ENCODE measurements around the gene OPN1MW3.
"Not testable (repeated sequence)": the region's sequence is repeated elsewhere in the genome, so short reads cannot be mapped to it uniquely, and the experiment has no call there.

GRCh38 chrX:154257282-154257681 is at the start of gene OPN1MW3:
- TF ChIP-seq, protein P1, sequence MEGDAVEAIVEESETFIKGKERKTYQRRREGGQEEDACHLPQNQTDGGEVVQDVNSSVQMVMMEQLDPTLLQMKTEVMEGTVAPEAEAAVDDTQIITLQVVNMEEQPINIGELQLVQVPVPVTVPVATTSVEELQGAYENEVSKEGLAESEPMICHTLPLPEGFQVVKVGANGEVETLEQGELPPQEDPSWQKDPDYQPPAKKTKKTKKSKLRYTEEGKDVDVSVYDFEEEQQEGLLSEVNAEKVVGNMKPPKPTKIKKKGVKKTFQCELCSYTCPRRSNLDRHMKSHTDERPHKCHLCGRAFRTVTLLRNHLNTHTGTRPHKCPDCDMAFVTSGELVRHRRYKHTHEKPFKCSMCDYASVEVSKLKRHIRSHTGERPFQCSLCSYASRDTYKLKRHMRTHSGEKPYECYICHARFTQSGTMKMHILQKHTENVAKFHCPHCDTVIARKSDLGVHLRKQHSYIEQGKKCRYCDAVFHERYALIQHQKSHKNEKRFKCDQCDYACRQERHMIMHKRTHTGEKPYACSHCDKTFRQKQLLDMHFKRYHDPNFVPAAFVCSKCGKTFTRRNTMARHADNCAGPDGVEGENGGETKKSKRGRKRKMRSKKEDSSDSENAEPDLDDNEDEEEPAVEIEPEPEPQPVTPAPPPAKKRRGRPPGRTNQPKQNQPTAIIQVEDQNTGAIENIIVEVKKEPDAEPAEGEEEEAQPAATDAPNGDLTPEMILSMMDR (IDR thresholded peaks at IDR 0.05) = not testable (repeated sequence)
- not testable (repeated sequence) for TF ChIP-seq POLR2A (IDR thresholded peaks at IDR 0.05)

Data from heart left ventricle (tissue), 13 donors.